HG02642 (cell line): ENCODE measurements around the gene CAPZB.

Experiments used
- ATAC-seq: cut with Tn5 transposase; IDR thresholded peaks from one replicate; pipeline ENCODE4 v1.9.1; 2021; ENCODE audit warnings: mild to moderate bottlenecking; ENCODE audit not compliant: unreplicated experiment, poor library complexity

Gene CAPZB

GRCh38 chr1:19294638-19295037, 190.7 kb downstream of the CAPZB start:
- ATAC-seq: no peak

GRCh38 chr1:19289244-19289643, 196.1 kb downstream of the CAPZB start:
- ATAC-seq: no peak
